MM.1S (cell line): ENCODE results near the gene COA5.

Source experiments
- DNase-seq: peaks from one replicate; pipeline ENCODE4 v3.0.0-alpha.2; 2015
- H2AFZ ChIP-seq: fragments of 300-600 bp; sonication (generic); 2 replicates; pipeline ENCODE4 v1.6.0; 2016; ENCODE audit warnings: antibody characterized with exemption, low read length
- H3F3A ChIP-seq: fragments of 300-600 bp; sonication (generic); 2 replicates; pipeline ENCODE4 v1.6.1; 2016; ENCODE audit warnings: mild to moderate bottlenecking, antibody characterized with exemption, low read length, moderate library complexity, mixed read lengths; ENCODE audit not compliant: insufficient read depth
- H3K27ac ChIP-seq: fragments of 300-600 bp; sonication (generic); 2 replicates; pipeline ENCODE4 v1.5.1; 2016; ENCODE audit warnings: mild to moderate bottlenecking, low read length
- H3K27me3 ChIP-seq: fragments of 300-600 bp; sonication (generic); replicated peaks from 2 replicates; pipeline ENCODE4 v1.6.0; 2016; ENCODE audit warnings: low read length; ENCODE audit not compliant: insufficient read depth
- H3K36me3 ChIP-seq: fragments of 300-600 bp; sonication (generic); replicated peaks from 2 replicates; pipeline ENCODE4 v1.6.1; 2016; ENCODE audit warnings: mild to moderate bottlenecking, low read length, mixed read lengths; ENCODE audit not compliant: insufficient read depth
- H3K4me1 ChIP-seq: fragments of 300-600 bp; sonication (generic); 2 replicates; pipeline ENCODE4 v1.6.1; 2016; ENCODE audit warnings: low read length, mixed read lengths
- H3K4me2 ChIP-seq: fragments of 300-600 bp; sonication (generic); 2 replicates; pipeline ENCODE4 v1.6.0; 2016; ENCODE audit warnings: low read depth, low read length
- H3K4me3 ChIP-seq: fragments of 300-600 bp; sonication (generic); 2 replicates; pipeline ENCODE4 v1.5.1; 2016; ENCODE audit warnings: low read length, mixed read lengths
- H3K79me2 ChIP-seq: fragments of 300-600 bp; sonication (generic); 2 replicates; pipeline ENCODE4 v1.6.1; 2016; ENCODE audit warnings: mixed run types, low read length, mixed read lengths
- H3K9ac ChIP-seq: fragments of 300-600 bp; sonication (generic); 2 replicates; pipeline ENCODE4 v1.6.1; 2016; ENCODE audit warnings: low read length, mixed read lengths
- H3K9me2 ChIP-seq: fragments of 300-600 bp; sonication (generic); replicated peaks from 2 replicates; pipeline ENCODE4 v1.6.1; 2016; ENCODE audit warnings: mild to moderate bottlenecking, low read length, mixed read lengths; ENCODE audit not compliant: insufficient read depth
- H3K9me3 ChIP-seq: fragments of 300-600 bp; sonication (generic); replicated peaks from 2 replicates; pipeline ENCODE4 v1.6.1; 2016; ENCODE audit warnings: mild to moderate bottlenecking, low read length, mixed read lengths; ENCODE audit not compliant: insufficient read depth
- H4K20me1 ChIP-seq: fragments of 300-600 bp; sonication (generic); 2 replicates; pipeline ENCODE4 v1.6.1; 2016; ENCODE audit warnings: mild to moderate bottlenecking, low read length, moderate library complexity, mixed read lengths; ENCODE audit not compliant: insufficient read depth
- CTCF ChIP-seq: fragments of 300-600 bp; sonication (generic); IDR thresholded peaks from 2 replicates; pipeline ENCODE4 v1.5.1; 2016; ENCODE audit warnings: antibody characterized with exemption, low read length, mixed read lengths
- EZH2 ChIP-seq: fragments of 300-600 bp; sonication (generic); optimal IDR thresholded peaks from 2 replicates; pipeline ENCODE3; 2017; ENCODE audit warnings: low read depth, mild to moderate bottlenecking, antibody characterized with exemption, low read length, mixed read lengths
- EZH2phosphoT487 ChIP-seq: fragments of 300-600 bp; sonication (generic); IDR thresholded peaks from 2 replicates; pipeline ENCODE4 v1.6.1; 2018; ENCODE audit warnings: antibody characterized with exemption, low read length

COA5 gene

DNA sequence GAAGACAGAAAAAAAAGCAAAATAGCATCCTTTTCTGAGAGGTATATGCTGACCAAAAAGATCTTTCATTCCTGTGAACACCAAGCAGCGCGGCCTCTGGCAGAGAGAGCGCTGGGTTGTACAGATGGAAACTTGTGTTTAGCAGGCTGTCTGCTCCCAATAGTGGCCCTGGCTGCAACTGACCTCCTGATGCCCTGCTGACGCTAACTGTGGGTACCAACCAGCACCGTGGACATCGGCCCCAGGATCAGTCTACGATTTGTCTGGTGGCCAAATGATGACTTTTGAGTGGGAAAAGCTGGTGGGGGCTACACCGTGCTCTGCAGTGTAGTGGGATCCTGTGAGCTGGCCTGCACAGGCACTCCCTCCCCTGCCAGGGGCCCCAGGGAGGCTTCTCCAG, 15.7 kb downstream of the COA5 start:
- H3K4me1 ChIP-seq: no peaks in the 10 kb centered on the region
- no peaks in the 10 kb centered on the region for H3K79me2 ChIP-seq
- H2AFZ ChIP-seq: no peak overlapping the region
- no peaks in the 10 kb centered on the region for H3K9me2 ChIP-seq
- H3F3A ChIP-seq: peaks cover 9% of the 10 kb centered on the region
- no peak for DNase-seq
- TF ChIP-seq EZH2 (no peak), CTCF (no peak), EZH2phosphoT487 (no peak)
- H3K36me3 ChIP-seq: peaks cover 21% of the 10 kb centered on the region; the same call in 1 of the 2 replicates
- no peak overlapping the region for H3K4me2 ChIP-seq
- no peak overlapping the region for H3K27ac ChIP-seq
- no peak overlapping the region for H3K4me3 ChIP-seq
- H3K9ac ChIP-seq: no peak overlapping the region
- H3K9me3 ChIP-seq: no peaks in the 10 kb centered on the region
- H3K27me3 ChIP-seq: no peaks in the 10 kb centered on the region
- H4K20me1 ChIP-seq: no peaks in the 10 kb centered on the region

DNA sequence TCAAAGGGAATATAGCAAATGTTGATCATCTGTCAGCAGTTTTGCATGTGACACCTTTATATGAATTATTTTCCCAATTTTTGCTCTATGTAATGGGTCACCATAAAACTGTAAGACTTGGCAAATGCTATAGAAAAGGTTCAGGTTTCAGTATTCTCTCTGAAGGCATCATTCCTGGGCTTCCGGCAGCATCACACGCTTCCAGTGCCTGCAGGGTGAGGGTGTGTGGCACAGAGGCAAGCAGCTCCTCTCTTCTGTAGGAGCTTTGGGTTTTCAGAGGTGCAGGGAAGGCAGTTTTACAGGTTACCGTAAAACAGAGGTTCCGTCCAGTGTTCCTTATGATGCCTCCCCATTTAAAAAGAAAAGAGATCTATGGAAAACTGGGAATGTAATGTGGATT, 18.8 kb downstream of the COA5 start:
- Histone ChIP-seq H3K9me3 (no peaks in the 10 kb centered on the region), H3K36me3 (0 out of 2 replicates have a peak, but pooled peaks cover 25% of the 10 kb centered on the region), H3K9me2 (no peaks in the 10 kb centered on the region), H3K4me3 (no peak overlapping the region), H3K27me3 (no peaks in the 10 kb centered on the region), H4K20me1 (no peaks in the 10 kb centered on the region), H3K4me2 (no peak overlapping the region), H3K9ac (no peak overlapping the region), H3K79me2 (0 out of 2 replicates have a peak, but pooled peaks cover 3% of the 10 kb centered on the region), H3F3A (0 out of 2 replicates have a peak, but pooled peaks cover 8% of the 10 kb centered on the region), H3K4me1 (no peaks in the 10 kb centered on the region), H2AFZ (no peak overlapping the region), H3K27ac (no peak overlapping the region)
- TF ChIP-seq EZH2: no peak
- TF ChIP-seq CTCF: no peak
- no peak for TF ChIP-seq EZH2phosphoT487
- no peak for DNase-seq

GRCh38 chr2:98588880-98589431, 19.4 kb downstream of the COA5 start:
- Histone ChIP-seq H3K27ac (no peak overlapping the region), H3K9ac (no peak overlapping the region)
- no peak for DNase-seq

More at GRCh38 chr2:98588880-98589431, 19.4 kb downstream of the COA5 start:
- Histone ChIP-seq H3K4me3 (no peak overlapping the region), H4K20me1 (no peaks in the 10 kb centered on the region), H3K79me2 (0 out of 2 replicates have a peak, but pooled peaks cover 3% of the 10 kb centered on the region), H3F3A (0 out of 2 replicates have a peak, but pooled peaks cover 8% of the 10 kb centered on the region), H3K4me1 (no peaks in the 10 kb centered on the region), H3K27me3 (no peaks in the 10 kb centered on the region), H3K4me2 (no peak overlapping the region), H3K9me2 (no peaks in the 10 kb centered on the region), H2AFZ (no peak overlapping the region), H3K36me3 (0 out of 2 replicates have a peak, but pooled peaks cover 29% of the 10 kb centered on the region), H3K9me3 (no peaks in the 10 kb centered on the region)
- TF ChIP-seq EZH2 (no peak), CTCF (no peak), EZH2phosphoT487 (no peak)
